GM06990 (cell line): Measurements from ENCODE around the gene WBP2.

Experiments
- DNase-seq: peaks from one replicate; pipeline ENCODE4 v3.0.0-alpha.2; 2011; ENCODE audit not compliant: insufficient read length; ENCODE audit errors: extremely low read depth
- H3K27me3 ChIP-seq: replicated peaks from 2 replicates; pipeline ENCODE4 v1.6.0; 2011; ENCODE audit warnings: low read length; ENCODE audit not compliant: control insufficient read depth, insufficient read depth
- H3K36me3 ChIP-seq: 2 replicates; pipeline ENCODE4 v1.5.1; 2011; ENCODE audit warnings: low read length; ENCODE audit not compliant: control insufficient read depth, insufficient read depth
- H3K4me3 ChIP-seq: replicated peaks from 2 replicates; pipeline ENCODE4 v1.5.1; 2011; ENCODE audit warnings: low read depth, mild to moderate bottlenecking, control low read depth, low read length
- CTCF ChIP-seq: IDR thresholded peaks from 2 replicates; pipeline ENCODE4 v1.5.1; 2011; ENCODE audit warnings: low read length, control low read depth, mild to moderate bottlenecking, inconsistent platforms; ENCODE audit not compliant: insufficient read depth, poor library complexity, severe bottlenecking

Gene WBP2

GRCh38 chr17:75834279-75834920 is 20.7 kb downstream of the WBP2 start:
- no peak for DNase-seq
- Histone ChIP-seq H3K36me3 (peaks cover 34% of the 10 kb centered on the region), H3K27me3 (no peaks in the 10 kb centered on the region), H3K4me3 (no peak overlapping the region)
- no peak for TF ChIP-seq CTCF

- no peak for DNase-seq
- TF ChIP-seq CTCF: no peak
- no peaks in the 10 kb centered on the region for H3K27me3 ChIP-seq
- H3K4me3 ChIP-seq: no peak overlapping the region
- H3K36me3 ChIP-seq: peaks cover 38% of the 10 kb centered on the region
Observed at GRCh38 chr17:75832652-75833400, 22.3 kb downstream of the WBP2 start.

- no peak overlapping the region for H3K4me3 ChIP-seq
- TF ChIP-seq CTCF: no peak
- no peak for DNase-seq
Observed at GRCh38 chr17:75832164-75832651, 22.9 kb downstream of the WBP2 start.

GRCh38 chr17:75831032-75831571 is 24.0 kb downstream of the WBP2 start:
- peaks cover 36% of the 10 kb centered on the region for H3K36me3 ChIP-seq
- H3K27me3 ChIP-seq: no peaks in the 10 kb centered on the region
- TF ChIP-seq CTCF: no peak
- no peak for DNase-seq
- no peak overlapping the region for H3K4me3 ChIP-seq

More at GRCh38 chr17:75832164-75832651, 22.9 kb downstream of the WBP2 start:
- no peaks in the 10 kb centered on the region for H3K27me3 ChIP-seq
- H3K36me3 ChIP-seq: peaks cover 36% of the 10 kb centered on the region

- peaks cover 31% of the 10 kb centered on the region for H3K36me3 ChIP-seq
- no peak overlapping the region for H3K4me3 ChIP-seq
- peak; percentile 69 for TF ChIP-seq CTCF
- H3K27me3 ChIP-seq: no peaks in the 10 kb centered on the region
- no peak for DNase-seq
Observed at GRCh38 chr17:75830164-75831031, 24.7 kb downstream of the WBP2 start.
